ENCODE measurements around the gene PHACTR2. TPM values are rescaled to one million over a fixed set of nuclear protein-coding genes. Genes with fewer than 3 reads are reported as not detected.
A peak's percentile ranks its signal among the peaks of the same experiment; 100 is the strongest.

Gene PHACTR2
- total RNA-seq, 6 donors from 2014 or later: 68.1 to 133 (median 109) TPM

DNA sequence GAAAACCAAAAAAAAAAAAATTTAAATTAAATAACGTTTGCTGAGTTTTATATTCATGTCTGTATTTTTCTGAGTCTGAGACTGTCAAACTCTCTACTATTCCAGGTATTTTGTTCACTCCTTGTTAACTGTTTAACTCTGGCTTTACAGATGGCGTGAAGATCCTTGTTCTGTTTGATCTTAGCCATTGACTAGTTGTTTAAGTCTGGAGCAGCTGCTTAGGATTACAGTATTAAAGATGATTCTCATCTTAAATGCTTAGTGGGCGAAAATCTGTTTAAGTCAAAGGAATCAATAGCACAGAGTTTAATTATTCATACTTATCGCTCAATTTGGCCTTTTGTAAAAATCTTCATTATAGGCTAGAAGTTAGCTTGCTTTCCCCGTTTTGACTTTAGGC lies 2.4 kb downstream of the PHACTR2 start:
- no peak for DNase-seq
- Histone ChIP-seq H3K4me3 (peak overlapping the region in 3 of 4 donors; percentile 73 to 90 (median 88)), H3K36me3 (no peaks in the 10 kb centered on the region), H3K27ac (peak overlapping the region in 2 of 4 donors; percentile 95 to 96), H3K9me3 (peaks cover 0 to 4% (median 0%) of the 10 kb centered on the region in 4 donors), H3K27me3 (no peaks in the 10 kb centered on the region), H3K4me1 (peaks cover 4 to 25% (median 21%) of the 10 kb centered on the region in 4 donors)
- no peak for ATAC-seq (ENCODE audit: low FRiP score in 2 of 2)
- WGBS, 2 donors: 48 to 50% methylated on average over 5 of the region's 5 CpGs
- TF ChIP-seq EP300 (IDR thresholded peaks at IDR 0.05): no peak
- no peak for TF ChIP-seq POLR2AphosphoS5 (IDR thresholded peaks at IDR 0.05)
- TF ChIP-seq, protein P1, sequence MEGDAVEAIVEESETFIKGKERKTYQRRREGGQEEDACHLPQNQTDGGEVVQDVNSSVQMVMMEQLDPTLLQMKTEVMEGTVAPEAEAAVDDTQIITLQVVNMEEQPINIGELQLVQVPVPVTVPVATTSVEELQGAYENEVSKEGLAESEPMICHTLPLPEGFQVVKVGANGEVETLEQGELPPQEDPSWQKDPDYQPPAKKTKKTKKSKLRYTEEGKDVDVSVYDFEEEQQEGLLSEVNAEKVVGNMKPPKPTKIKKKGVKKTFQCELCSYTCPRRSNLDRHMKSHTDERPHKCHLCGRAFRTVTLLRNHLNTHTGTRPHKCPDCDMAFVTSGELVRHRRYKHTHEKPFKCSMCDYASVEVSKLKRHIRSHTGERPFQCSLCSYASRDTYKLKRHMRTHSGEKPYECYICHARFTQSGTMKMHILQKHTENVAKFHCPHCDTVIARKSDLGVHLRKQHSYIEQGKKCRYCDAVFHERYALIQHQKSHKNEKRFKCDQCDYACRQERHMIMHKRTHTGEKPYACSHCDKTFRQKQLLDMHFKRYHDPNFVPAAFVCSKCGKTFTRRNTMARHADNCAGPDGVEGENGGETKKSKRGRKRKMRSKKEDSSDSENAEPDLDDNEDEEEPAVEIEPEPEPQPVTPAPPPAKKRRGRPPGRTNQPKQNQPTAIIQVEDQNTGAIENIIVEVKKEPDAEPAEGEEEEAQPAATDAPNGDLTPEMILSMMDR (IDR thresholded peaks at IDR 0.05): no peak
- no peak for TF ChIP-seq POLR2A (IDR thresholded peaks at IDR 0.05)

DNA sequence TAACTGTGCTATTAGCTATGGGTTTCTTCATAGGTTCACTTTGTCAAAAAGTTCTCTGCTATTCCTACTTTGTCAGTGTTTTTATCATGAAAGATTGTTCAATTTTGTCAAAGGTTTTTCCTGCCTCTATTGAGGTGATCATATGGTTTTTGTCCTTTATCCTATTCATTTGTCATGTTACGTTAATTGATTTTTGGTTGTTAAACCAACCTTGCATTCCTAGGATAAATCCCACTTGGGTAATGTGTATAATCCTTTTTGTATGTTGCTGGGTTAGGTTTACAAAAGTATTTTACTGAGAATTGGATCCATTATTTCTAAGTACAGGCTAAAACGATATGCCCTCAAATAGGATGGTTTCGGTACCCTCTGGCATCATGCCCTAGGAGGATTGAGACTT lies 5.0 kb downstream of the PHACTR2 start:
- peaks cover 0 to 4% (median 0%) of the 10 kb centered on the region in 4 donors for H3K9me3 ChIP-seq
- ATAC-seq (ENCODE audit: low FRiP score in 2 of 2): no peak
- no peak for DNase-seq
- no peak overlapping the region for H3K27ac ChIP-seq
- peaks cover 12 to 19% (median 18%) of the 10 kb centered on the region in 4 donors for H3K4me1 ChIP-seq
- 96 to 98% methylated on average over 3 of the region's 3 CpGs for WGBS, 2 donors
- H3K4me3 ChIP-seq: no peak overlapping the region
- TF ChIP-seq, protein P1 (IDR thresholded peaks at IDR 0.05): no peak
- TF ChIP-seq EP300 (IDR thresholded peaks at IDR 0.05) (no peak), POLR2AphosphoS5 (IDR thresholded peaks at IDR 0.05) (no peak), POLR2A (IDR thresholded peaks at IDR 0.05) (no peak)
- no peaks in the 10 kb centered on the region for H3K36me3 ChIP-seq
- no peaks in the 10 kb centered on the region for H3K27me3 ChIP-seq

DNA sequence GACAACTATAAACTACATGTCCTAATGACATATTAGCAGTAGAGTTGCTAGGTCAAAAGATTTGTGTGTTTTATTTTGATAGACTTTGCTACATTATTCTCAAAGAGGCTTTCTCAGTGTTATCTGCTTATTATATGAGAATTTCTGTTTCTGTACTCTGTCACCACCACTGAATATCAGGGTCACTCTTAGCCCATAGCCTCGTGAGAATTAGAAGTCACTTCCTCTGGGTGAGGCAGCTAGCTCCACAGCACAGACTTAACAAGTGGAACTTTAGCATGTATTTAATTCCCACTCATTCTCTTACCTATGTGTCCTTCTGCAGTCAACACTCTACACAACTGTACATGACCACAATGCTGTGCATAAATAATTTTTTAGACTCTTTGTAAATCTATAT lies 6.7 kb downstream of the PHACTR2 start:
- WGBS, 2 donors: 41 to 47% methylated on average over 1 of the region's 1 CpG
- Histone ChIP-seq H3K4me3 (no peak overlapping the region), H3K4me1 (peaks cover 14 to 24% (median 19%) of the 10 kb centered on the region in 4 donors), H3K27me3 (no peaks in the 10 kb centered on the region), H3K27ac (peak overlapping the region in 1 of 4 donors; percentile 11), H3K9me3 (peaks cover 0 to 4% (median 0%) of the 10 kb centered on the region in 4 donors), H3K36me3 (no peaks in the 10 kb centered on the region)
- ATAC-seq (ENCODE audit: low FRiP score in 2 of 2): no peak
- TF ChIP-seq, protein P1 (IDR thresholded peaks at IDR 0.05): no peak
- no peak for TF ChIP-seq POLR2AphosphoS5 (IDR thresholded peaks at IDR 0.05)
- no peak for TF ChIP-seq EP300 (IDR thresholded peaks at IDR 0.05)
- no peak for TF ChIP-seq POLR2A (IDR thresholded peaks at IDR 0.05)
- no peak for DNase-seq

DNA sequence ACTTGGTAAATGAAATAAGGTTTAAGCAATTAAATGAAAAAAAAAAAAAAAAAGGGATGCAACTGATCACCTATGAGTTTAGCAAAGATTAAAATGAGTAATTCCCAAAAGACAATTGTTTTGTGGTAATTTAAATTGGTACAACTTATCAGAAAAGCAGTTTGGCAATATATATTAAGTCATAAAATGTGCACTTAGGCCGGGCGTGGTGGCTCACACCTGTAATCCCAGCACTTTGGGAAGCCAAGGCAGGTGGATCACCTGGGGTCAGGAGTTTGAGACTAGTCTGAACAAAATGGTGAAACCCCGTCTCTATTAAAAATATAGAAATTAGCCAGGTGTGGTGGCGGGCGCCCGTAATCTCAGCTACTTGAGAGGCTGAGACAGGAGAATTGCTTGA lies 7.9 kb downstream of the PHACTR2 start:
- Histone ChIP-seq H3K27me3 (no peaks in the 10 kb centered on the region), H3K36me3 (no peaks in the 10 kb centered on the region), H3K4me1 (peaks cover 21 to 27% (median 23%) of the 10 kb centered on the region in 4 donors), H3K27ac (no peak overlapping the region), H3K4me3 (no peak overlapping the region), H3K9me3 (peaks cover 0 to 4% (median 0%) of the 10 kb centered on the region in 4 donors)
- no peak for TF ChIP-seq EP300 (IDR thresholded peaks at IDR 0.05)
- TF ChIP-seq POLR2AphosphoS5 (IDR thresholded peaks at IDR 0.05): no peak
- TF ChIP-seq POLR2A (IDR thresholded peaks at IDR 0.05): no peak
- TF ChIP-seq, protein P1 (IDR thresholded peaks at IDR 0.05): no peak
- ATAC-seq (ENCODE audit: low FRiP score in 2 of 2): no peak
- DNase-seq: no peak
- 97 to 99% methylated on average over 6 of the region's 6 CpGs for WGBS, 2 donors

DNA sequence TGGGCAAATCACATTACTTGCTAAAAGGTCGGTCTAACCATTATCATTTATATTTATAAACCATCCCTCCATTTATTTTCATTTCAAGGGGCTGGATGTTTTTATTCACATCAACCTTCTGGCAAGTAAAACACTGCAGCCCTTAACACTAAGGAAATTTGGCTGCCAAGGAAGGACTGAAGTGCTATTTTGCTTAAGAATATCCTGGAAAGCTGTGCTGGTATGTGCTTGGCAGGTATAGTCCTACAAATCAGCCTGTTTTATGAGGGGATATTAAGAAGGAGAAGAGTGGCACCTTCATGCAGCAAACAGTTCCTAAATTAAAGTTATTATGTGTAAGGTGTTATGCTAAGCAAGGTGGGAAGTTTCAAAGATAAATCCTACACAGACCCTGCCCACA lies 9.8 kb downstream of the PHACTR2 start:
- WGBS, 2 donors: 16 to 31% methylated on average over 1 of the region's 1 CpG

More for the DNA sequence above, 9.8 kb downstream of the PHACTR2 start:
- Histone ChIP-seq H3K36me3 (no peaks in the 10 kb centered on the region), H3K4me3 (no peak overlapping the region), H3K27me3 (no peaks in the 10 kb centered on the region), H3K4me1 (peaks cover 34 to 42% (median 40%) of the 10 kb centered on the region in 4 donors), H3K27ac (peak overlapping the region in 3 of 4 donors; percentile 4 to 52 (median 50)), H3K9me3 (no peaks in the 10 kb centered on the region)
- DNase-seq: no peak
- no peak for ATAC-seq (ENCODE audit: low FRiP score in 2 of 2)
- TF ChIP-seq POLR2A (IDR thresholded peaks at IDR 0.05) (no peak), EP300 (IDR thresholded peaks at IDR 0.05) (no peak), POLR2AphosphoS5 (IDR thresholded peaks at IDR 0.05) (no peak)
- TF ChIP-seq, protein P1 (IDR thresholded peaks at IDR 0.05): no peak

All from upper lobe of left lung (tissue), 6 donors.